NT2/D1 (cell line): Measurements from ENCODE around the gene DCTD.

Source experiments
- DNase-seq: peaks from one replicate; pipeline ENCODE4 v3.0.0-alpha.2; 2011; ENCODE audit warnings: low read depth, low spot score
- H3K27me3 ChIP-seq: 2 replicates; pipeline ENCODE4 v1.6.0; 2011; ENCODE audit warnings: mild to moderate bottlenecking; ENCODE audit not compliant: insufficient read length, insufficient read depth
- H3K36me3 ChIP-seq: 2 replicates; pipeline ENCODE4 v1.6.1; 2011; ENCODE audit warnings: mild to moderate bottlenecking, low read length, mixed read lengths; ENCODE audit not compliant: insufficient read depth, insufficient read length
- H3K4me1 ChIP-seq: 2 replicates; pipeline ENCODE4 v1.5.1; 2011; ENCODE audit not compliant: insufficient read depth, insufficient read length
- H3K4me3 ChIP-seq: 2 replicates; pipeline ENCODE4 v1.5.1; 2011; ENCODE audit warnings: low read depth; ENCODE audit not compliant: insufficient read length
- H3K9ac ChIP-seq: 2 replicates; pipeline ENCODE4 v1.6.0; 2011; ENCODE audit warnings: low read depth; ENCODE audit not compliant: insufficient read length
- H3K9me3 ChIP-seq: 2 replicates; pipeline ENCODE4 v1.5.1; 2011; ENCODE audit warnings: mild to moderate bottlenecking, low read length; ENCODE audit not compliant: insufficient read depth
- SUZ12 ChIP-seq: IDR thresholded peaks from 2 replicates; pipeline ENCODE4 v1.6.1; 2011; ENCODE audit not compliant: insufficient read length, insufficient read depth; ENCODE audit errors: extremely low read depth
- YY1 ChIP-seq: IDR thresholded peaks from 2 replicates; pipeline ENCODE4 v1.6.1; 2011; ENCODE audit not compliant: insufficient read length, insufficient read depth
- ZNF274 ChIP-seq: IDR thresholded peaks from 2 replicates; pipeline ENCODE4 v1.6.1; 2011; ENCODE audit warnings: mild to moderate bottlenecking, low read depth, low read length

DCTD gene

GRCh38 chr4:182890202-182890601 lies 27.0 kb downstream of the DCTD start:
- H3K4me1 ChIP-seq, result no peaks in the 10 kb centered on the region
- H3K27me3 ChIP-seq, result no peaks in the 10 kb centered on the region
- H3K36me3 ChIP-seq, result peaks cover 83% of the 10 kb centered on the region
- no peak overlapping the region for H3K4me3 ChIP-seq
- H3K9ac ChIP-seq, result no peak overlapping the region
- no peak for DNase-seq
- peaks cover 7% of the 10 kb centered on the region; the same call in 1 of the 2 replicates for H3K9me3 ChIP-seq
- TF ChIP-seq YY1 (no peak), SUZ12 (no peak), ZNF274 (no peak)

GRCh38 chr4:182888891-182889290 lies 28.3 kb downstream of the DCTD start:
- no peak for DNase-seq
- TF ChIP-seq YY1, result no peak
- no peak for TF ChIP-seq ZNF274
- no peak for TF ChIP-seq SUZ12
- Histone ChIP-seq H3K27me3 (no peaks in the 10 kb centered on the region), H3K4me1 (no peaks in the 10 kb centered on the region), H3K9me3 (peaks cover 20% of the 10 kb centered on the region), H3K36me3 (peaks cover 79% of the 10 kb centered on the region), H3K4me3 (no peak overlapping the region), H3K9ac (no peak overlapping the region)

GRCh38 chr4:182886768-182887167 lies 30.4 kb downstream of the DCTD start:
- peaks cover 29% of the 10 kb centered on the region for H3K9me3 ChIP-seq
- H3K4me1 ChIP-seq, result no peaks in the 10 kb centered on the region
- TF ChIP-seq YY1, result no peak
- no peak for TF ChIP-seq ZNF274
- TF ChIP-seq SUZ12, result no peak
- no peaks in the 10 kb centered on the region for H3K27me3 ChIP-seq
- no peak overlapping the region for H3K9ac ChIP-seq
- no peak overlapping the region for H3K4me3 ChIP-seq
- peaks cover 65% of the 10 kb centered on the region for H3K36me3 ChIP-seq
- no peak for DNase-seq

GRCh38 chr4:182886205-182886604 lies 31.0 kb downstream of the DCTD start:
- peaks cover 64% of the 10 kb centered on the region for H3K36me3 ChIP-seq
- DNase-seq, result no peak
- no peaks in the 10 kb centered on the region for H3K27me3 ChIP-seq
- no peak overlapping the region for H3K9ac ChIP-seq
- H3K4me3 ChIP-seq, result no peak overlapping the region
- no peaks in the 10 kb centered on the region for H3K4me1 ChIP-seq
- TF ChIP-seq SUZ12, result no peak
- no peak for TF ChIP-seq YY1
- TF ChIP-seq ZNF274, result no peak
- peaks cover 29% of the 10 kb centered on the region for H3K9me3 ChIP-seq

GRCh38 chr4:182885738-182886077 lies 31.5 kb downstream of the DCTD start:
- Histone ChIP-seq H3K4me3 (no peak overlapping the region), H3K36me3 (peaks cover 62% of the 10 kb centered on the region), H3K27me3 (no peaks in the 10 kb centered on the region), H3K4me1 (peaks cover 3% of the 10 kb centered on the region), H3K9ac (no peak overlapping the region), H3K9me3 (peaks cover 29% of the 10 kb centered on the region)
- no peak for DNase-seq
- TF ChIP-seq ZNF274, result no peak
- no peak for TF ChIP-seq SUZ12
- TF ChIP-seq YY1, result no peak

GRCh38 chr4:182885022-182885737 lies 32.0 kb downstream of the DCTD start:
- no peak for DNase-seq
- peaks cover 3% of the 10 kb centered on the region for H3K4me1 ChIP-seq
- no peaks in the 10 kb centered on the region for H3K27me3 ChIP-seq
- no peak overlapping the region for H3K4me3 ChIP-seq
- TF ChIP-seq ZNF274 (no peak), SUZ12 (no peak), YY1 (no peak)
- H3K9ac ChIP-seq, result no peak overlapping the region
- H3K36me3 ChIP-seq, result peaks cover 57% of the 10 kb centered on the region
- H3K9me3 ChIP-seq, result peaks cover 29% of the 10 kb centered on the region

- Histone ChIP-seq H3K36me3 (peaks cover 48% of the 10 kb centered on the region), H3K9me3 (peaks cover 29% of the 10 kb centered on the region)
Measured at GRCh38 chr4:182884040-182884439, 33.1 kb downstream of the DCTD start.

More at GRCh38 chr4:182884040-182884439, 33.1 kb downstream of the DCTD start:
- DNase-seq, result no peak
- Histone ChIP-seq H3K27me3 (no peaks in the 10 kb centered on the region), H3K9ac (no peak overlapping the region), H3K4me3 (no peak overlapping the region), H3K4me1 (peaks cover 3% of the 10 kb centered on the region)
- TF ChIP-seq ZNF274 (no peak), YY1 (no peak), SUZ12 (no peak)
